GM23248 (cell line): Measurements from ENCODE around the gene GBX1. TPM values are rescaled to one million over a fixed set of nuclear protein-coding genes. Genes with fewer than 3 reads are reported as not detected.

Experiments used
- DNase-seq: peaks from one replicate; pipeline ENCODE4 v3.0.0-alpha.2; 2015
- H2AFZ ChIP-seq: fragments of 200-600 bp; sonication (generic); 2 replicates; pipeline ENCODE4 v1.6.1; 2016; ENCODE audit warnings: antibody characterized with exemption
- H3F3A ChIP-seq: fragments of 200-600 bp; sonication (generic); 2 replicates; pipeline ENCODE4 v1.6.1; 2016; ENCODE audit warnings: mild to moderate bottlenecking, antibody characterized with exemption, mixed run types; ENCODE audit not compliant: insufficient read depth
- H3K27ac ChIP-seq: fragments of 200-600 bp; sonication (generic); 2 replicates; pipeline ENCODE4 v1.5.1; 2016; ENCODE audit warnings: mild to moderate bottlenecking
- H3K27me3 ChIP-seq: fragments of 200-600 bp; sonication (generic); replicated peaks from 2 replicates; pipeline ENCODE4 v1.6.1; 2016; ENCODE audit warnings: mild to moderate bottlenecking; ENCODE audit not compliant: insufficient read depth
- H3K36me3 ChIP-seq: fragments of 200-600 bp; sonication (generic); 2 replicates; pipeline ENCODE4 v1.6.1; 2016; ENCODE audit warnings: low read depth, mild to moderate bottlenecking
- H3K4me1 ChIP-seq: fragments of 200-600 bp; sonication (generic); 2 replicates; pipeline ENCODE4 v1.6.1; 2016; ENCODE audit warnings: mild to moderate bottlenecking; ENCODE audit not compliant: insufficient read depth
- H3K4me2 ChIP-seq: fragments of 200-600 bp; sonication (generic); one replicate; pipeline ENCODE4 v1.6.1; 2016; ENCODE audit warnings: mild to moderate bottlenecking; ENCODE audit not compliant: unreplicated experiment
- H3K4me3 ChIP-seq: fragments of 200-600 bp; sonication (generic); 2 replicates; pipeline ENCODE4 v1.5.1; 2016; ENCODE audit warnings: mild to moderate bottlenecking
- H3K79me2 ChIP-seq: fragments of 200-600 bp; sonication (generic); 2 replicates; pipeline ENCODE4 v1.6.1; 2016; ENCODE audit warnings: mild to moderate bottlenecking; ENCODE audit not compliant: insufficient read depth
- H3K9ac ChIP-seq: fragments of 200-600 bp; sonication (generic); 2 replicates; pipeline ENCODE4 v1.6.1; 2016; ENCODE audit warnings: mild to moderate bottlenecking
- H3K9me2 ChIP-seq: fragments of 200-600 bp; sonication (generic); 2 replicates; pipeline ENCODE4 v1.6.1; 2016; ENCODE audit warnings: mixed run types, mild to moderate bottlenecking, moderate library complexity; ENCODE audit not compliant: insufficient read depth
- H3K9me3 ChIP-seq: fragments of 200-600 bp; sonication (generic); one replicate; pipeline ENCODE4 v1.6.1; 2017; ENCODE audit warnings: low read depth
- H4K20me1 ChIP-seq: fragments of 200-600 bp; sonication (generic); 2 replicates; pipeline ENCODE4 v1.6.0; 2016; ENCODE audit not compliant: insufficient read depth
- EZH2 ChIP-seq: fragments of 200-600 bp; sonication (generic); IDR thresholded peaks from 2 replicates; pipeline ENCODE4 v1.6.1; 2018; ENCODE audit warnings: antibody characterized with exemption, mild to moderate bottlenecking; ENCODE audit not compliant: insufficient read depth, poor library complexity, severe bottlenecking
- EZH2phosphoT487 ChIP-seq: fragments of 200-600 bp; sonication (generic); IDR thresholded peaks from 2 replicates; pipeline ENCODE4 v1.6.1; 2018; ENCODE audit warnings: antibody characterized with exemption, moderate library complexity, mild to moderate bottlenecking, low read depth; ENCODE audit not compliant: insufficient read depth
- WGBS, 2 experiments: methylation state at CpG; one replicate each; pipeline ENCODE4 v1.1.6; 2015 to 2017; ENCODE audit warnings: low lambda C conversion rate in 2 of 2, low coverage in 1 of 2; ENCODE audit errors: missing lambda C conversion rate in 2 of 2; 5-methylcytosine and 5-hydroxymethylcytosine counted together
- in situ Hi-C: fragments of 300-500 bp; cut with MboI; formaldehyde crosslinking; loops from 2 replicates; pipeline ENCODE4 v1.15.0; 2020
- polyA plus RNA-seq: library from polyadenylated mRNA; unstranded; fragments of >200 nt; fragmentation: Nextera tagmentation; extraction: Ambion mirVana; gene quantifications from 2 replicates; pipeline ENCODE4 v1.2.1, GENCODE V29; 2016
- total RNA-seq: library from RNA; depleted of rRNA; stranded (reverse); fragments of >200 nt; shearing (Covaris generic); gene quantifications from 2 replicates; pipeline ENCODE4 v1.2.3, GENCODE V29; 2014

Gene GBX1
- total and polyA plus RNA-seq, 2 experiments from 2014 or later: not detected

- no peaks in the 10 kb centered on the region for H3K9me2 ChIP-seq
- no peaks in the 10 kb centered on the region for H3K4me1 ChIP-seq
- H3K4me3 ChIP-seq: no peak overlapping the region
- no peak overlapping the region for H3K27ac ChIP-seq
- H3K4me2 ChIP-seq: no peak overlapping the region
- in situ Hi-C loops: no loop called here
- no peaks in the 10 kb centered on the region for H4K20me1 ChIP-seq
- no peaks in the 10 kb centered on the region for H3F3A ChIP-seq
- H3K9me3 ChIP-seq: no peaks in the 10 kb centered on the region
- TF ChIP-seq EZH2 (no peak), EZH2phosphoT487 (no peak)
- DNase-seq: no peak
- no peak overlapping the region for H3K9ac ChIP-seq
- no peak overlapping the region for H2AFZ ChIP-seq
- H3K79me2 ChIP-seq: no peaks in the 10 kb centered on the region
- H3K36me3 ChIP-seq: no peaks in the 10 kb centered on the region
- peaks cover 55% of the 10 kb centered on the region for H3K27me3 ChIP-seq
These were observed 30.4 kb upstream of the GBX1 start for GRCh38 chr7:151197932-151198331.

DNA sequence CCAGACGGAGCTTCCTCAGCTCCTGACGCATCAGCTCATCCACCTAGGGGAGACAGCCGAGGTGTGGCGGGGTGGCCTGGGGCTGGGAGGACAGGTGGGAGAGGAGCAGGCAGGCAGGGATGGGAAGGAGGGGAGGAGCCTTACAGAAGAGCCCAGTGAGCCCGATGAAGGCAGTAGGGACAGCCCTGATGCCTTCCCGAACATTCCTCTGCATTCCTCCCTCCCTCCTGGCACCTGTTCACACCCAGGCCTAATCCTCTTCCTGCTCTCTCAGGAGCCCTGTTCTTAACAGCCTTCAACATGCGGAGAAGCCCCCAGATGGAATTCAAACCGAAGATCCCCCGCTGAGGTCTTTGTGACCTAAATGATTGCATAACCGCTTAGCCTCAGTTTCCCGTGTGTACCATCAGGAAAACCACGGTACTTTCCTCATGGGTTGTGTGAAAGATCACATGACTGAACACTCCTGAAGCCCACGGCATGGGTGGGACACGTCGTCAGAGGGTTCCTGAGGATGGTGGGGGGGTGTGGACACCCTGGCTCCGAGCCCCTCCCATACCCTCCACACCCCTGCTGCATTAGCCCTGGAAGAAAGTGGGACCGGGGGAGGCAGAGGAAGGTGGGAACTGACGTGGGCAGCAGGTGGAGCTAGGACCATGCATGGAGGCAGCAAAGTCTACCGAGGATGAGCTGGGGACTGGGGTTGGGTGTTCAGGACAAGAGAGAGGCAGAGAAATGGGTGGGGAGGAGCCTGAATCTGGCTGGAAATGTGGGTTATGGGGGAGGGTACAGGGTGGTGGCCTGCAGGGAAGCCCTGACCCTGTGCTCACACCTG is 28.3 kb upstream of the GBX1 start:
- Histone ChIP-seq H3K36me3 (no peaks in the 10 kb centered on the region), H2AFZ (no peak overlapping the region), H4K20me1 (no peaks in the 10 kb centered on the region), H3K27me3 (peaks cover 43% of the 10 kb centered on the region), H3K9me2 (no peaks in the 10 kb centered on the region), H3K4me3 (no peak overlapping the region), H3K79me2 (no peaks in the 10 kb centered on the region), H3K4me1 (no peaks in the 10 kb centered on the region), H3K9ac (no peak overlapping the region), H3F3A (no peaks in the 10 kb centered on the region), H3K4me2 (no peak overlapping the region), H3K27ac (no peak overlapping the region), H3K9me3 (no peaks in the 10 kb centered on the region)
- no peak for TF ChIP-seq EZH2phosphoT487
- no peak for TF ChIP-seq EZH2
- 28 to 30% methylated on average over 18 to 19 of the region's 19 CpGs for WGBS, 2 experiments
- in situ Hi-C loops: no loop called here
- no peak for DNase-seq

DNA sequence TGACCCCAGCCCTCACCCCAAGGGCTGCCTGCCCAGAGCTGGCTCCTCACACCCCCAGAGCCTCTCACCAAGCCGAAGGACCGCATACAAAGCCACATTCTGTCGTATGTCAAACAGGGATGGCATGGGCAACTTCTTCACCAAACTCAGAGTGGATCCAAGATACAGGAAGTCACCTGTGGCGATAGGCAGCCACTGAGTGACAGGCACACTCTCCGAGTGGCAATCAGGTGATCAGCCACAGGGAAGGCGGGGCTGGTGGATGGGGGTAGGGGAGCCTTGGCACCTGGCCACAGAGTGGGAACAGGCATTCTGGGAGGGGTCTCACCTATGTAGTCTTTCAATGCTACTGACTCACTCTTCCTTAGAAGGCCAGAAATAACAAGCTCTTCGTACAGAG is 26.7 kb upstream of the GBX1 start:
- Histone ChIP-seq H4K20me1 (no peaks in the 10 kb centered on the region), H3F3A (no peaks in the 10 kb centered on the region), H3K79me2 (no peaks in the 10 kb centered on the region), H3K4me3 (no peak overlapping the region), H3K36me3 (no peaks in the 10 kb centered on the region), H3K9me3 (no peaks in the 10 kb centered on the region), H3K4me2 (no peak overlapping the region), H3K27me3 (peaks cover 44% of the 10 kb centered on the region), H3K4me1 (no peaks in the 10 kb centered on the region), H2AFZ (no peak overlapping the region), H3K9ac (no peak overlapping the region), H3K27ac (no peak overlapping the region), H3K9me2 (no peaks in the 10 kb centered on the region)
- WGBS, 2 experiments: 57 to 62% methylated on average over 7 of the region's 7 CpGs
- DNase-seq: no peak
- in situ Hi-C loops: no loop called here
- no peak for TF ChIP-seq EZH2phosphoT487
- no peak for TF ChIP-seq EZH2

GRCh38 chr7:151193203-151193978 is 25.9 kb upstream of the GBX1 start:
- Histone ChIP-seq H3K27ac (no peak overlapping the region), H3K9me2 (no peaks in the 10 kb centered on the region), H3K27me3 (peaks cover 52% of the 10 kb centered on the region), H2AFZ (no peak overlapping the region), H3K9me3 (no peaks in the 10 kb centered on the region), H3K79me2 (no peaks in the 10 kb centered on the region), H3F3A (no peaks in the 10 kb centered on the region), H4K20me1 (no peaks in the 10 kb centered on the region), H3K4me3 (no peak overlapping the region), H3K36me3 (no peaks in the 10 kb centered on the region), H3K9ac (no peak overlapping the region), H3K4me1 (no peaks in the 10 kb centered on the region), H3K4me2 (no peak overlapping the region)
- WGBS, 2 experiments: 60 to 68% methylated on average over 10 to 14 of the region's 14 CpGs
- no peak for DNase-seq
- in situ Hi-C loops: no loop called here
- TF ChIP-seq EZH2phosphoT487 (no peak), EZH2 (no peak)
